Erythroblast (primary cell): Measurements from ENCODE around the gene IGFBP5.

Source experiments
- DNase-seq, 2 experiments: peaks; one replicate each; lab custom pipeline; 2025; lab: John Stamatoyannopoulos, UW
- GATA1 ChIP-seq: IDR thresholded peaks from 2 replicates; pipeline ENCODE4 v1.6.1; 2011; ENCODE audit warnings: low read depth, mild to moderate bottlenecking, control low read depth, low read length, moderate library complexity
- POLR2A ChIP-seq: IDR thresholded peaks from 2 replicates; pipeline ENCODE4 v1.6.1; 2011; ENCODE audit warnings: mild to moderate bottlenecking, low read length

IGFBP5 gene

GRCh38 chr2:216661639-216662375 is 33.5 kb downstream of the IGFBP5 start:
- no peak for DNase-seq
- TF ChIP-seq POLR2A, result no peak
- TF ChIP-seq GATA1, result no peak

GRCh38 chr2:216661051-216661450 is 34.3 kb downstream of the IGFBP5 start:
- DNase-seq, result no peak
- no peak for TF ChIP-seq POLR2A
- TF ChIP-seq GATA1, result no peak

GRCh38 chr2:216660496-216660895 is 34.9 kb downstream of the IGFBP5 start:
- DNase-seq, result no peak
- TF ChIP-seq POLR2A, result no peak

- no peak for TF ChIP-seq POLR2A
- no peak for TF ChIP-seq GATA1
- no peak for DNase-seq
Measured at GRCh38 chr2:216659276-216659675, 36.1 kb downstream of the IGFBP5 start.

- TF ChIP-seq GATA1, result no peak
- no peak for TF ChIP-seq POLR2A
- no peak for DNase-seq
Measured at GRCh38 chr2:216658757-216659156, 36.6 kb downstream of the IGFBP5 start.

- no peak for DNase-seq
- TF ChIP-seq POLR2A (no peak), GATA1 (no peak)
Measured at GRCh38 chr2:216657980-216658379, 37.4 kb downstream of the IGFBP5 start.

- no peak for DNase-seq
- TF ChIP-seq GATA1 (no peak), POLR2A (no peak)
Measured at GRCh38 chr2:216657086-216657855, 38.1 kb downstream of the IGFBP5 start.

- no peak for DNase-seq
- no peak for TF ChIP-seq GATA1
- TF ChIP-seq POLR2A, result no peak
Measured at GRCh38 chr2:216654528-216655052, 40.8 kb downstream of the IGFBP5 start.

GRCh38 chr2:216653931-216654365 is 41.4 kb downstream of the IGFBP5 start:
- no peak for DNase-seq
- TF ChIP-seq POLR2A, result no peak
- TF ChIP-seq GATA1, result no peak

GRCh38 chr2:216653093-216653799 is 42.1 kb downstream of the IGFBP5 start:
- TF ChIP-seq GATA1, result no peak
- no peak for DNase-seq

- no peak for DNase-seq
- TF ChIP-seq GATA1 (no peak), POLR2A (no peak)
Measured at GRCh38 chr2:216652566-216652965, 42.8 kb downstream of the IGFBP5 start.

- no peak for DNase-seq
- no peak for TF ChIP-seq POLR2A
- no peak for TF ChIP-seq GATA1
Measured at GRCh38 chr2:216651351-216651881, 43.9 kb downstream of the IGFBP5 start.

GRCh38 chr2:216650626-216651257 is 44.6 kb downstream of the IGFBP5 start:
- DNase-seq, result no peak
- TF ChIP-seq GATA1 (no peak), POLR2A (no peak)
